HG02973 (cell line): ENCODE measurements around the gene ZNF48.
"Not testable (repeated sequence)": the region's sequence is repeated elsewhere in the genome, so short reads cannot be mapped to it uniquely, and the experiment has no call there.

ENCODE experiments used
- ATAC-seq: cut with Tn5 transposase; IDR thresholded peaks from one replicate; pipeline ENCODE4 v1.9.1; 2021; ENCODE audit warnings: moderate library complexity; ENCODE audit not compliant: unreplicated experiment

The ZNF48 gene

GRCh38 chr16:30377050-30377811 is 18.0 kb upstream of the ZNF48 start:
- ATAC-seq, result peak; percentile 2

- peak; percentile 7 for ATAC-seq
Observed at GRCh38 chr16:30377812-30378235, 17.4 kb upstream of the ZNF48 start.

- peak; percentile 78 for ATAC-seq
Observed at GRCh38 chr16:30378236-30379157, 16.7 kb upstream of the ZNF48 start.

GRCh38 chr16:30379158-30379783 is 15.9 kb upstream of the ZNF48 start:
- ATAC-seq, result no peak

- ATAC-seq, result no peak
Observed at GRCh38 chr16:30380072-30380802, 15.0 kb upstream of the ZNF48 start.

GRCh38 chr16:30380803-30381208 is 14.4 kb upstream of the ZNF48 start:
- ATAC-seq, result no peak

- ATAC-seq, result no peak
Observed at GRCh38 chr16:30381291-30382041, 13.8 kb upstream of the ZNF48 start.

GRCh38 chr16:30382111-30382881 is 12.9 kb upstream of the ZNF48 start, which contains the start of gene SEPTIN1:
SEPTIN1 (minus strand) TSS chr16:30382561; CDS start chr16:30382542, 19 bp downstream.
- ATAC-seq, result no peak

GRCh38 chr16:30383521-30383920 is 11.7 kb upstream of the ZNF48 start:
- no peak for ATAC-seq

- no peak for ATAC-seq
Observed at GRCh38 chr16:30394592-30395154, 547 bp upstream of the ZNF48 start.

GRCh38 chr16:30395992-30396585 is 869 bp downstream of the ZNF48 start:
- peak; percentile 10 for ATAC-seq

- not testable (repeated sequence) for ATAC-seq
Observed at GRCh38 chr16:30396627-30397026, 1.4 kb downstream of the ZNF48 start.

- ATAC-seq, result no peak
Observed at GRCh38 chr16:30397056-30397455, 1.8 kb downstream of the ZNF48 start.

- ATAC-seq, result no peak
Observed at GRCh38 chr16:30397776-30398660, 2.8 kb downstream of the ZNF48 start.

GRCh38 chr16:30398661-30399434 is 3.6 kb downstream of the ZNF48 start:
- no peak for ATAC-seq

- ATAC-seq, result no peak
Observed at GRCh38 chr16:30399435-30400186, 4.4 kb downstream of the ZNF48 start.
